Measurements from ENCODE around the gene MAPK9.

- TF ChIP-seq CTCF (IDR thresholded peaks at IDR 0.05; ENCODE audit: borderline replicate concordance, extremely low read depth, low read length, poor library complexity, severe bottlenecking) (no peak), EZH2 (IDR thresholded peaks at IDR 0.05; ENCODE audit: borderline replicate concordance, low read depth, low read length, severe bottlenecking) (no peak)
Observed at GRCh38 chr5:180301253-180301652, 9.4 kb upstream of the MAPK9 start.
